Hepatocyte (in vitro differentiated cells): ENCODE data around the gene OGFR. TPM values are rescaled to one million over a fixed set of nuclear protein-coding genes. Genes with fewer than 3 reads are reported as not detected.
A peak's percentile ranks its signal among the peaks of the same experiment; 100 is the strongest.

Source experiments
- DNase-seq: peaks from one replicate; pipeline ENCODE4 v3.0.0-alpha.2; 2016; ENCODE audit warnings: low spot score
- H2AFZ ChIP-seq: fragments of 200-600 bp; sonication (generic); 2 replicates; pipeline ENCODE4 v1.6.0; 2016; ENCODE audit warnings: antibody characterized with exemption, mild to moderate bottlenecking
- H3K27ac ChIP-seq: fragments of 200-600 bp; sonication (generic); 2 replicates; pipeline ENCODE4 v1.5.1; 2016; ENCODE audit warnings: mild to moderate bottlenecking
- H3K27me3 ChIP-seq: fragments of 200-600 bp; sonication (generic); 2 replicates; pipeline ENCODE4 v1.6.1; 2016
- H3K36me3 ChIP-seq: fragments of 200-600 bp; sonication (generic); replicated peaks from 2 replicates; pipeline ENCODE4 v1.5.1; 2016; ENCODE audit warnings: low read depth; ENCODE audit not compliant: insufficient read depth
- H3K4me1 ChIP-seq: fragments of 200-600 bp; sonication (generic); 2 replicates; pipeline ENCODE4 v1.5.1; 2016; ENCODE audit warnings: mild to moderate bottlenecking, moderate library complexity; ENCODE audit not compliant: insufficient read depth
- H3K4me2 ChIP-seq: fragments of 200-600 bp; sonication (generic); 2 replicates; pipeline ENCODE4 v1.6.0; 2016
- H3K4me3 ChIP-seq: fragments of 200-600 bp; sonication (generic); 2 replicates; pipeline ENCODE4 v1.5.1; 2016; ENCODE audit warnings: mild to moderate bottlenecking
- H3K79me2 ChIP-seq: fragments of 200-600 bp; sonication (generic); 2 replicates; pipeline ENCODE4 v1.6.0; 2017; ENCODE audit warnings: mild to moderate bottlenecking
- H3K9me2 ChIP-seq: fragments of 200-600 bp; sonication (generic); replicated peaks from 2 replicates; pipeline ENCODE4 v1.6.0; 2017; ENCODE audit warnings: mild to moderate bottlenecking; ENCODE audit not compliant: insufficient read depth
- H3K9me3 ChIP-seq: fragments of 200-600 bp; sonication (generic); 2 replicates; pipeline ENCODE4 v1.5.1; 2016; ENCODE audit warnings: low read depth, mild to moderate bottlenecking
- H4K20me1 ChIP-seq: fragments of 200-600 bp; sonication (generic); 2 replicates; pipeline ENCODE4 v1.6.0; 2016; ENCODE audit warnings: mild to moderate bottlenecking; ENCODE audit not compliant: insufficient read depth, poor library complexity, severe bottlenecking
- CTCF ChIP-seq: fragments of 200-600 bp; sonication (generic); IDR thresholded peaks from 2 replicates; pipeline ENCODE4 v1.5.1; 2016; ENCODE audit warnings: antibody characterized with exemption, mild to moderate bottlenecking; ENCODE audit not compliant: poor library complexity
- EZH2 ChIP-seq: fragments of 200-600 bp; sonication (generic); IDR thresholded peaks from 2 replicates; pipeline ENCODE4 v1.6.1; 2016; ENCODE audit warnings: antibody characterized with exemption, mild to moderate bottlenecking, borderline replicate concordance
- EZH2phosphoT487 ChIP-seq: fragments of 200-600 bp; sonication (generic); IDR thresholded peaks from one replicate; pipeline ENCODE4 v1.6.1; 2018; ENCODE audit warnings: antibody characterized with exemption, mild to moderate bottlenecking, low read depth, moderate library complexity; ENCODE audit not compliant: unreplicated experiment, severe bottlenecking
- WGBS: methylation state at CpG from one replicate; pipeline ENCODE4 v1.1.6; 2016; ENCODE audit warnings: low lambda C conversion rate; ENCODE audit errors: missing lambda C conversion rate; 5-methylcytosine and 5-hydroxymethylcytosine counted together
- polyA plus RNA-seq: library from polyadenylated mRNA; unstranded; fragments of >200 nt; fragmentation: Nextera tagmentation; extraction: Ambion mirVana; gene quantifications from 2 replicates; pipeline ENCODE4 v1.2.1, GENCODE V29; 2016
- total RNA-seq: library from RNA; depleted of rRNA; stranded (reverse); fragments of >200 nt; gene quantifications from 2 replicates; pipeline ENCODE4 v1.2.3, GENCODE V29; 2014

OGFR gene
- total and polyA plus RNA-seq, 2 experiments from 2014 or later, result 47.6 to 80.8 TPM

- DNase-seq, result no peak
- Histone ChIP-seq H3K9me2 (no peaks in the 10 kb centered on the region), H4K20me1 (peaks cover 12% of the 10 kb centered on the region), H3K4me3 (no peak overlapping the region), H3K9me3 (no peaks in the 10 kb centered on the region), H3K4me1 (peaks cover 19% of the 10 kb centered on the region), H3K4me2 (no peak overlapping the region), H2AFZ (no peak overlapping the region), H3K79me2 (peaks cover 17% of the 10 kb centered on the region), H3K27ac (no peak overlapping the region), H3K36me3 (no peaks in the 10 kb centered on the region), H3K27me3 (no peaks in the 10 kb centered on the region)
- TF ChIP-seq EZH2phosphoT487, result no peak
- TF ChIP-seq CTCF, result no peak
- no peak for TF ChIP-seq EZH2
- 92% methylated on average over 15 of the region's 15 CpGs for WGBS
These were observed 3.2 kb upstream of the OGFR start for GRCh38 chr20:62801284-62802010.

GRCh38 chr20:62802026-62802712 is 2.5 kb upstream of the OGFR start:
- no peak for DNase-seq
- 91% methylated on average over 22 of the region's 22 CpGs for WGBS
- H2AFZ ChIP-seq, result no peak overlapping the region
- no peaks in the 10 kb centered on the region for H3K27me3 ChIP-seq
- peaks cover 19% of the 10 kb centered on the region for H4K20me1 ChIP-seq
- H3K79me2 ChIP-seq, result peaks cover 24% of the 10 kb centered on the region
- H3K4me1 ChIP-seq, result peaks cover 22% of the 10 kb centered on the region
- H3K4me3 ChIP-seq, result no peak overlapping the region
- no peaks in the 10 kb centered on the region for H3K9me2 ChIP-seq
- TF ChIP-seq EZH2, result no peak
- TF ChIP-seq CTCF, result no peak
- TF ChIP-seq EZH2phosphoT487, result no peak
- no peaks in the 10 kb centered on the region for H3K9me3 ChIP-seq
- H3K4me2 ChIP-seq, result no peak overlapping the region
- H3K27ac ChIP-seq, result no peak overlapping the region
- no peaks in the 10 kb centered on the region for H3K36me3 ChIP-seq

- peak overlapping the region; percentile 80 for H2AFZ ChIP-seq
- no peak for DNase-seq
- peaks cover 29% of the 10 kb centered on the region for H3K79me2 ChIP-seq
- peak overlapping the region; percentile 99 for H3K4me2 ChIP-seq
- H3K27me3 ChIP-seq, result no peaks in the 10 kb centered on the region
- WGBS, result 24% methylated on average over 21 of the region's 25 CpGs
- peak overlapping the region; percentile 97 for H3K4me3 ChIP-seq
- no peaks in the 10 kb centered on the region for H3K36me3 ChIP-seq
- H3K4me1 ChIP-seq, result peaks cover 12% of the 10 kb centered on the region
- H3K27ac ChIP-seq, result peak overlapping the region; percentile 84
- no peaks in the 10 kb centered on the region for H3K9me3 ChIP-seq
- TF ChIP-seq EZH2 (no peak), EZH2phosphoT487 (no peak), CTCF (no peak)
- H3K9me2 ChIP-seq, result no peaks in the 10 kb centered on the region
- peaks cover 35% of the 10 kb centered on the region for H4K20me1 ChIP-seq
These were observed 511 bp upstream of the OGFR start for GRCh38 chr20:62804021-62804626.
